Vagina (tissue), 1 donor: ENCODE data around the gene TMEM273. TPM values are rescaled to one million over a fixed set of nuclear protein-coding genes. Genes with fewer than 3 reads are reported as not detected.

Source experiments
- total RNA-seq: library from RNA; depleted of rRNA; stranded (reverse); fragments of >200 nt; gene quantifications from one replicate; pipeline ENCODE4 v1.2.3, GENCODE V29; 2016

The TMEM273 gene
- total RNA-seq, 1 donor from 2014 or later, result 17.9 TPM

Other genes with a start within 250 kb of the TMEM273 start
- gene LRRC18, start 248.6 kb downstream of the TMEM273 start, total RNA-seq, result not detected
- gene VSTM4, start 72.9 kb downstream of the TMEM273 start, total RNA-seq, result 14.0 TPM
- not detected for gene FAM170B, start 54.4 kb downstream of the TMEM273 start, total RNA-seq
- not detected for gene C10orf71, start 110.8 kb upstream of the TMEM273 start, total RNA-seq
- gene DRGX, start 207.7 kb upstream of the TMEM273 start, total RNA-seq, result not detected